GM12872 (cell line): ENCODE measurements around the gene DHRSX.

ENCODE experiments used
- TF ChIP-seq, protein P1 (sequence below): IDR thresholded peaks from 3 replicates; pipeline ENCODE4 v1.5.1; 2011; ENCODE audit warnings: low read depth, mild to moderate bottlenecking, low read length, moderate library complexity; ENCODE audit not compliant: insufficient read depth

DHRSX gene

DNA sequence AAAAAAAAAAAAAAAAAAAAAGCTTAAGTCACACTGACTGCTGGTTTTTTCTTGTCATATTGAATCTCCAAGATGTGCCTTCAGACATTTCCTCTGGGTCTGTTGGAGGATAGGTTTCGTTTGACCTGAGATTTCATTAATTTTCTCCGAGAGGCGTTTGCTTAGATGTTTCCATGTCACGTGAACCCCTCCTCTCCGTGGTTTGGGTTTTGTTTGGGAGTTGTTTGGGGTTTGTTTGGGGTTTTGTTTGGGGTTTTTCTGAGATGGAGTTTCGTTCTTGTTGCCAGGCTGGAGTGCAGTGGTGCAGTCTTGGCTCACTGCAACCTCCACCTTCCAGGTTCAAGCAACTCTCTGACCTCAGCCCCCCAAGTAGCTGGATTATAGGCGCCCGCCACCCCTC, 40.8 kb upstream of the DHRSX start:
- TF ChIP-seq, protein P1, sequence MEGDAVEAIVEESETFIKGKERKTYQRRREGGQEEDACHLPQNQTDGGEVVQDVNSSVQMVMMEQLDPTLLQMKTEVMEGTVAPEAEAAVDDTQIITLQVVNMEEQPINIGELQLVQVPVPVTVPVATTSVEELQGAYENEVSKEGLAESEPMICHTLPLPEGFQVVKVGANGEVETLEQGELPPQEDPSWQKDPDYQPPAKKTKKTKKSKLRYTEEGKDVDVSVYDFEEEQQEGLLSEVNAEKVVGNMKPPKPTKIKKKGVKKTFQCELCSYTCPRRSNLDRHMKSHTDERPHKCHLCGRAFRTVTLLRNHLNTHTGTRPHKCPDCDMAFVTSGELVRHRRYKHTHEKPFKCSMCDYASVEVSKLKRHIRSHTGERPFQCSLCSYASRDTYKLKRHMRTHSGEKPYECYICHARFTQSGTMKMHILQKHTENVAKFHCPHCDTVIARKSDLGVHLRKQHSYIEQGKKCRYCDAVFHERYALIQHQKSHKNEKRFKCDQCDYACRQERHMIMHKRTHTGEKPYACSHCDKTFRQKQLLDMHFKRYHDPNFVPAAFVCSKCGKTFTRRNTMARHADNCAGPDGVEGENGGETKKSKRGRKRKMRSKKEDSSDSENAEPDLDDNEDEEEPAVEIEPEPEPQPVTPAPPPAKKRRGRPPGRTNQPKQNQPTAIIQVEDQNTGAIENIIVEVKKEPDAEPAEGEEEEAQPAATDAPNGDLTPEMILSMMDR = no peak

DNA sequence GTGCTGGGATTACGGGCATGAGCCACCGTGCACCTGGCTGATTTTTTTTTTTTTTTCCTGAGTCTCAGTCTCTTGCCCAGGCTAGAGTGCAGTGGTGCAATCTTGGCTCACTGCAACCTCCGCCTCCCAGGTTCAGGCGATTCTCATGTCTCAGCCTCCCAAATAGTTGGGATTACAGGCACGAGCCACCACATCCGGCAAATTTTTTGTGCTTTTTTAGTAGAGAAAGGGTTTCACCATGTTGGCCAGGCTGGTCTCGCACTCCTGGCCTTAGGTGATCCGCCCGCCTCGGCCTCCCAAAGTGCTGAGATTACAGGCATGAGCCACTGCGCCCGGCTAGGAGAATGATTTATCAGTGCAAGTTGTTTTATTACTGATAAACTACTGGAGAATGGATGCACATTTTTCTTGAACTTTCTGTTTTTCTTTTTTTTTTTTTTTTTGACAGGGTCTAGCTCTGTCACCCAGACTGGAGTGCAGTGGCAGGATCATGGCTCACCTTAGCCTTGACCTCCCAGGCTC, 39.7 kb upstream of the DHRSX start:
- TF ChIP-seq, protein P1 = no peak

GRCh38 chrX:2539586-2539985, 38.8 kb upstream of the DHRSX start:
- TF ChIP-seq, protein P1 = no peak

- TF ChIP-seq, protein P1 = no peak
These were observed 37.4 kb upstream of the DHRSX start for GRCh38 chrX:2538031-2538757.

GRCh38 chrX:2536974-2537373, 36.2 kb upstream of the DHRSX start:
- TF ChIP-seq, protein P1 = no peak

GRCh38 chrX:2536141-2536540, 35.4 kb upstream of the DHRSX start:
- TF ChIP-seq, protein P1 = no peak

- TF ChIP-seq, protein P1 = no peak
These were observed 32.6 kb upstream of the DHRSX start for GRCh38 chrX:2533424-2533823.
